ENCODE results near the gene OTOS. TPM values are rescaled to one million over a fixed set of nuclear protein-coding genes. Genes with fewer than 3 reads are reported as not detected.

OTOS gene
- total RNA-seq, 2 donors from 2014 or later: not detected

Other genes with a start within 250 kb of the OTOS start
- gene NDUFA10, start 115.3 kb downstream of the OTOS start, total RNA-seq: 100 to 1,000 TPM; 131 to 152 TPM
- not detected for gene OR6B2, start 110.2 kb downstream of the OTOS start, total RNA-seq
- not detected for gene OR6B3, start 87.1 kb downstream of the OTOS start, total RNA-seq
- gene COPS9, start 4.4 kb downstream of the OTOS start, total RNA-seq: 10 to 100 TPM; 92.9 to 97.6 TPM

All from activated naive CD4-positive, alpha-beta T cell treated with anti-CD3 and anti-CD28 coated beads, Interleukin-2, amount 50 U/mL, for 72 hours (primary cell).